Fibroblast of lung (primary cell): ENCODE measurements around the gene ITCH.

Source experiments
- CTCF ChIP-seq, 2 donors: IDR thresholded peaks in 1 of 2; conservative IDR thresholded peaks in 1 of 2; 1 replicate in 1 of 2; 2 replicates in 1 of 2; pipeline ENCODE4 v1.5.1; 2011 to 2012; ENCODE audit warnings: low read length in 2 of 2, control low read depth in 1 of 2, inconsistent platforms in 1 of 2, low read depth in 1 of 2, mild to moderate bottlenecking in 1 of 2
- EZH2 ChIP-seq: IDR thresholded peaks from 2 replicates; pipeline ENCODE4 v1.5.1; 2012; ENCODE audit warnings: low read length, control low read depth, mild to moderate bottlenecking; ENCODE audit errors: missing control alignments

- no peak for TF ChIP-seq EZH2
- TF ChIP-seq CTCF (conservative IDR thresholded peaks at IDR 0.05 in 1 of 2, IDR thresholded peaks at IDR 0.05 in 1 of 2; ENCODE audit: low read depth in 1 of 2, low read length in 2 of 2) = no peak
Measured at GRCh38 chr20:34458631-34459030, 95.6 kb downstream of the ITCH start.
